B cell (primary cell): ENCODE data around the gene HAGHL. TPM values are rescaled to one million over a fixed set of nuclear protein-coding genes. Genes with fewer than 3 reads are reported as not detected.
"Not testable (repeated sequence)": the region's sequence is repeated elsewhere in the genome, so short reads cannot be mapped to it uniquely, and the experiment has no call there.

ENCODE experiments used
- ATAC-seq: fragments of 200-7000 bp; cut with Tn5 transposase; one replicate; pipeline ENCODE4 v1.10.0; 2021; ENCODE audit warnings: low read depth, mild to moderate bottlenecking, moderate number of reproducible peaks, moderate library complexity
- CTCF ChIA-PET: fragments of 350-600 bp; sonication (Branson Sonifier 250); formaldehyde crosslinking; loops from one replicate; lab custom pipeline; 2021; ENCODE audit warnings: antibody characterized with exemption, inconsistent platforms; lab: Charles Lee
- POLR2A ChIA-PET: fragments of 350-600 bp; sonication (Branson Sonifier 250); formaldehyde crosslinking; loops from one replicate; lab custom pipeline; 2021; ENCODE audit warnings: antibody characterized with exemption; lab: Charles Lee
- DNase-seq: peaks from one replicate; pipeline ENCODE4 v3.0.0; 2013
- H2AFZ ChIP-seq: 2 replicates; pipeline ENCODE4 v1.6.1; 2012; ENCODE audit warnings: mild to moderate bottlenecking, low read depth, low read length; ENCODE audit not compliant: insufficient read depth, poor library complexity, severe bottlenecking
- H3K27ac ChIP-seq, 2 donors: 1 replicate in 1 of 2; 2 replicates in 1 of 2; pipeline ENCODE4 v1.5.1; 2012 to 2013; ENCODE audit warnings: low read length in 2 of 2, mild to moderate bottlenecking in 2 of 2, moderate library complexity in 1 of 2
- H3K27me3 ChIP-seq, 4 experiments: fragments of 200-600 bp in 1 of 4; sonication (generic) in 1 of 4; replicated peaks in 1 of 4; 1 replicate in 2 of 4; 2 replicates in 2 of 4; pipeline versions ENCODE4 v1.6.1 to v1.7.0; 2013 to 2016; ENCODE audit warnings: low read length in 3 of 4, mild to moderate bottlenecking in 2 of 4, mixed read lengths in 1 of 4, moderate library complexity in 1 of 4; ENCODE audit not compliant: insufficient read depth in 4 of 4, control insufficient read depth in 3 of 4; ENCODE audit errors: control extremely low read depth in 1 of 4
- H3K36me3 ChIP-seq, 2 experiments: replicated peaks in 1 of 2; 1 replicate in 1 of 2; 2 replicates in 1 of 2; pipeline versions ENCODE4 v1.6.1 to v1.7.1; 2013; ENCODE audit warnings: low read length in 1 of 2; ENCODE audit not compliant: insufficient read depth in 2 of 2, control insufficient read depth in 1 of 2; ENCODE audit errors: control extremely low read depth in 1 of 2, extremely low read depth in 1 of 2
- H3K4me1 ChIP-seq, 2 donors: fragments of 200-600 bp in 1 of 2; sonication (generic) in 1 of 2; 1 replicate in 1 of 2; 2 replicates in 1 of 2; pipeline versions ENCODE4 v1.5.1 to v1.6.1; 2013 to 2017; ENCODE audit warnings: low read length in 2 of 2; ENCODE audit not compliant: control insufficient read depth in 2 of 2, insufficient read depth in 2 of 2
- H3K4me2 ChIP-seq: replicated peaks from 2 replicates; pipeline ENCODE3; 2012; ENCODE audit warnings: mild to moderate bottlenecking, low read depth, low read length; ENCODE audit not compliant: poor library complexity, severe bottlenecking
- H3K4me3 ChIP-seq, 5 experiments: fragments of 200-600 bp in 1 of 5; sonication (generic) in 1 of 5; 1 replicate in 3 of 5; 2 replicates in 2 of 5; pipeline versions ENCODE4 v1.5.1 to v1.7.0; 2011 to 2016; ENCODE audit warnings: low read length in 4 of 5, mild to moderate bottlenecking in 4 of 5, low read depth in 2 of 5, control low read depth in 1 of 5, moderate library complexity in 1 of 5; ENCODE audit not compliant: insufficient read depth in 1 of 5; ENCODE audit errors: control extremely low read depth in 1 of 5, extremely low read depth in 1 of 5
- H3K79me2 ChIP-seq: fragments of 200-600 bp; sonication (generic); one replicate; pipeline ENCODE4 v1.6.0; 2016; ENCODE audit warnings: low read length; ENCODE audit not compliant: control insufficient read depth, insufficient read depth
- H3K9ac ChIP-seq: fragments of 200-600 bp; sonication (generic); 2 replicates; pipeline ENCODE4 v1.6.1; 2017; ENCODE audit warnings: mild to moderate bottlenecking, low read length, moderate library complexity
- H3K9me3 ChIP-seq, 3 donors: one replicate each; pipeline versions ENCODE4 v1.6.1 to v1.7.1; 2013; ENCODE audit warnings: low read length in 2 of 3; ENCODE audit not compliant: control insufficient read depth in 2 of 3, insufficient read depth in 1 of 3; ENCODE audit errors: control extremely low read depth in 1 of 3
- H4K20me1 ChIP-seq: 2 replicates; pipeline ENCODE4 v1.6.0; 2012; ENCODE audit warnings: mild to moderate bottlenecking, low read length; ENCODE audit not compliant: insufficient read depth, control insufficient read depth, poor library complexity, severe bottlenecking
- H3K27ac Mint-ChIP-seq: one replicate; pipeline ENCODE4 v1.8.0; 2021; ENCODE audit warnings: mixed read lengths
- H3K27me3 Mint-ChIP-seq: one replicate; pipeline ENCODE4 v1.8.0; 2021; ENCODE audit warnings: mixed read lengths
- H3K4me1 Mint-ChIP-seq: one replicate; pipeline ENCODE4 v1.8.0; 2021; ENCODE audit warnings: mixed read lengths
- H3K4me3 Mint-ChIP-seq: one replicate; pipeline ENCODE4 v1.8.0; 2021; ENCODE audit warnings: mixed read lengths
- H3K9me3 Mint-ChIP-seq: one replicate; pipeline ENCODE4 v1.8.0; 2022; ENCODE audit warnings: mixed read lengths; ENCODE audit not compliant: insufficient read depth
- CTCF ChIP-seq: fragments of 200-600 bp; IDR thresholded peaks from one replicate; pipeline ENCODE4 v1.8.0; 2022; ENCODE audit warnings: antibody characterized with exemption, mild to moderate bottlenecking
- EZH2 ChIP-seq: IDR thresholded peaks from 2 replicates; pipeline ENCODE4 v1.6.1; 2012; ENCODE audit warnings: borderline replicate concordance, low read depth, mild to moderate bottlenecking, moderate library complexity, low read length; ENCODE audit not compliant: insufficient read depth, poor library complexity, severe bottlenecking
- WGBS: methylation state at CpG from one replicate; pipeline ENCODE4 v1.1.5; 2013; ENCODE audit warnings: missing lambda C conversion rate; ENCODE audit not compliant: insufficient coverage; 5-methylcytosine and 5-hydroxymethylcytosine counted together
- intact Hi-C: fragments of 100-400 bp; cut with micrococcal nuclease; formaldehyde crosslinking; loops from one replicate; pipeline ENCODE4 v1.10.0; 2022
- polyA plus RNA-seq: library from polyadenylated mRNA; depleted of rRNA; stranded (reverse); fragments of >200 nt; gene quantifications from 2 replicates; pipeline ENCODE4 v1.2.3, GENCODE V29; 2012
- total RNA-seq, 2 donors: library from RNA; stranded (reverse); fragments of 120-200 nt in 1 of 2; gene quantifications; 1 replicate in 1 of 2; 2 replicates in 1 of 2; pipeline versions ENCODE4 v1.2.3 to v1.2.4, GENCODE V29; 2013 to 2022

HAGHL gene
- total and polyA plus RNA-seq, 2 donors (not counting 1 experiment from before 2014, with no cell fraction given) = 32.3 to 87.1 TPM

DNA sequence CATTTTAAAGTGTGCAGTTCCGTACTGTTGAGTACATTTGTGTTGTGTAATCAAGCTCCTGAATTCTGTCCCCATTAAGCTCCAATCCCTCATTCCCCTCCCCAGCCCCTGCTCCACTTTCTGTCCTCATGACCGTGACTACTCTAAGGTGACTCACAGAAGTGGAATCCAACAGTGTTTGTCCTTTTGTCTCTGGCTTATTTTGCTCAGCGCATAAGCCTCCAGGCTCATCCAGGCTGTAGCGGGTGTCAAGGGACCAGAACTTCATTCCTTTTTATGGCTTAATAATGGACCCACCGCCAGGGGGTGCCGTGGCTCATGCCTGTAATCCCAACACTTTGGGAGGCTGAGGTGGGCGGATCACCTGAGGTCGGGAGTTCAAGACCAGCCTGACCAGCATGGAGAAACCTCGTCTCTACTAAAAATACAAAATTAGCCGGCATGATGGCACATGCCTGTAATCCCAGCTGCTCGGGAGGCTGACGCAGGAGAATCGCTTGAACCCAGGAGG, 14.1 kb upstream of the HAGHL start:
- peaks cover 11% of the 10 kb centered on the region for H4K20me1 ChIP-seq
- H3K27me3 ChIP-seq = peaks cover 0 to 64% (median 29%) of the 10 kb centered on the region in 4 experiments
- H3K9ac ChIP-seq, H3K79me2 ChIP-seq, H3K4me3 Mint-ChIP-seq, H3K27ac ChIP-seq, H2AFZ ChIP-seq, H3K4me3 ChIP-seq, H3K27ac Mint-ChIP-seq, H3K9me3 Mint-ChIP-seq, H3K4me2 ChIP-seq, H3K36me3 ChIP-seq, POLR2A ChIA-PET, DNase-seq, H3K4me1 Mint-ChIP-seq, intact Hi-C loops, ATAC-seq: not testable (repeated sequence)
- peaks cover 0 to 15% (median 0%) of the 10 kb centered on the region in 3 donors for H3K9me3 ChIP-seq
- peaks cover 12 to 20% of the 10 kb centered on the region in 2 donors for H3K4me1 ChIP-seq
- H3K27me3 Mint-ChIP-seq = peaks cover 24% of the 10 kb centered on the region
- peak; percentile 49 for TF ChIP-seq CTCF
- CTCF ChIA-PET = interaction anchor here (0.6 to 7.6 kb wide), 22 partner anchors 9 to 665 kb away, joined by 3 to 94 read pairs (median 4); partner anchors contain the start of genes ANTKMT, CHTF18, CIAO3 and RPUSD1
- 47% methylated on average over 8 of the region's 13 CpGs for WGBS

DNA sequence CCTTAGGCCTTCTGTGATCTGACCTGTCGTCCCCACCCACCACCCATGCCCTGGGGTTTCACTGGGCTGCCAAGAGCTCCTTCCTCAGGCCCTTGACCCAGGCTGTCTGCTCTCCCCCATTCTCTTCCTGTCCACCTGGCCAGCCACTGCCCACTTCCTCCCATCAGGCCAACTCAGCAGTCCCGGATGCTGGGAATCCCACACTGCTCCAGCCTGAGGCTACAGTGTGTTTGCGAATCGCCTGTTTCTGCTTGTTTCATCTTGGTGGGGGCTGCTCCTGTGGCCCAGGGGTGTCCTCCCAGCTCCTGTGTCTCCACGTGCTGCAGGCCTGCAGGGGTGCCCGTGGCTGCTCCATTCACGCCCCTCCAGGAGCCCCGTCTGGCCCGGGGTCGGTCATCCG, 12.8 kb upstream of the HAGHL start:
- H4K20me1 ChIP-seq = peaks cover 11% of the 10 kb centered on the region
- Mint-ChIP-seq H3K4me3 (peak overlapping the region; percentile 54), H3K27ac (no peak overlapping the region), H3K4me1 (peaks cover 5% of the 10 kb centered on the region), H3K9me3 (no peaks in the 10 kb centered on the region), H3K27me3 (peaks cover 13% of the 10 kb centered on the region)
- ChIA-PET CTCF (interaction anchor here (0.8 to 7.6 kb wide), 7 partner anchors 9 to 135 kb away, joined by 3 to 94 read pairs (median 9); partner anchors contain the start of genes CHTF18, CIAO3, HAGHL and RPUSD1), POLR2A (no interaction called here)
- DNase-seq (no peak), ATAC-seq (no peak)
- no peak overlapping the region for H3K9ac ChIP-seq
- H3K4me3 ChIP-seq = no peak overlapping the region
- peaks cover 12 to 20% of the 10 kb centered on the region in 2 donors for H3K4me1 ChIP-seq
- H3K9me3 ChIP-seq = peaks cover 0 to 15% (median 0%) of the 10 kb centered on the region in 3 donors
- H3K4me2 ChIP-seq = peak overlapping the region; percentile 95
- intact Hi-C loops = no loop called here
- no peak overlapping the region for H3K27ac ChIP-seq
- no peaks in the 10 kb centered on the region for H3K79me2 ChIP-seq
- TF ChIP-seq EZH2 (no peak), CTCF (no peak)
- no peak overlapping the region for H2AFZ ChIP-seq
- peaks cover 0 to 51% (median 22%) of the 10 kb centered on the region in 4 experiments for H3K27me3 ChIP-seq
- 66% methylated on average over 11 of the region's 11 CpGs for WGBS
- H3K36me3 ChIP-seq = no peaks in the 10 kb centered on the region
